Cerebellar nuclear complex (tissue), 1 donor: ENCODE data around the gene CPD.

Source experiments
- DNase-seq, 2 experiments: peaks; one replicate each; lab custom pipeline; 2025; lab: John Stamatoyannopoulos, UW

CPD gene

GRCh38 chr17:30506481-30506880 is 127.8 kb downstream of the CPD start:
- DNase-seq = no peak

- no peak for DNase-seq
Observed at GRCh38 chr17:30513346-30513745, 134.6 kb downstream of the CPD start.

- DNase-seq = no peak
Observed at GRCh38 chr17:30514895-30515596, 136.3 kb downstream of the CPD start.

- DNase-seq = no peak
Observed at GRCh38 chr17:30517786-30518185, 139.1 kb downstream of the CPD start.

- DNase-seq = no peak
Observed at GRCh38 chr17:30519166-30519565, 140.4 kb downstream of the CPD start.
